Activated T-helper 1 cell treated with anti-CD3 and anti-CD28 coated beads, Interleukin-2, amount 50 U/mL, for 16 hours (primary cell): ENCODE results near the gene RDH12.

ENCODE experiments used
- DNase-seq, 2 donors: peaks; one replicate each; pipeline ENCODE4 v3.0.0-alpha.2; 2020; ENCODE audit warnings: low read depth in 1 of 2, low spot score in 1 of 2

RDH12 gene

DNA sequence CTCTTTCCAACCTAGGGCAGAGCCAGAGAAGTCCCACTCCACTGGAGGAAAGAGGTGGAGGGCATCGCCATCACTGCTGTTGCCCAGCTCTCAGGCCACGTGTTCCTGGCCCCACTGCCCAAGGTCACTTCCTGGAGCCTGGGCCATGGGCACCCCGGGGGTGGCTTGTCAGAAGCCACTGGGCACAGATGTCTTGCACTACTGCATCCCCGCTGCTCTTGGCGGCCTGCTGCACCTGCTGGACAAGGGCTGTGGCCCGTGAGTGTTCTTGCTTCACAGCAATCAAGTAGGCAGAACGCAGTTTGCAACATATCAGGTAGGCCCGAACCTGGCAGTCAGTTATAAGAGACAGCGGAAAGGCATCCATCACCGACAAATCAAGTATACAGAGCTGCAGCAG lies 46.6 kb downstream of the RDH12 start:
- DNase-seq: no peak

DNA sequence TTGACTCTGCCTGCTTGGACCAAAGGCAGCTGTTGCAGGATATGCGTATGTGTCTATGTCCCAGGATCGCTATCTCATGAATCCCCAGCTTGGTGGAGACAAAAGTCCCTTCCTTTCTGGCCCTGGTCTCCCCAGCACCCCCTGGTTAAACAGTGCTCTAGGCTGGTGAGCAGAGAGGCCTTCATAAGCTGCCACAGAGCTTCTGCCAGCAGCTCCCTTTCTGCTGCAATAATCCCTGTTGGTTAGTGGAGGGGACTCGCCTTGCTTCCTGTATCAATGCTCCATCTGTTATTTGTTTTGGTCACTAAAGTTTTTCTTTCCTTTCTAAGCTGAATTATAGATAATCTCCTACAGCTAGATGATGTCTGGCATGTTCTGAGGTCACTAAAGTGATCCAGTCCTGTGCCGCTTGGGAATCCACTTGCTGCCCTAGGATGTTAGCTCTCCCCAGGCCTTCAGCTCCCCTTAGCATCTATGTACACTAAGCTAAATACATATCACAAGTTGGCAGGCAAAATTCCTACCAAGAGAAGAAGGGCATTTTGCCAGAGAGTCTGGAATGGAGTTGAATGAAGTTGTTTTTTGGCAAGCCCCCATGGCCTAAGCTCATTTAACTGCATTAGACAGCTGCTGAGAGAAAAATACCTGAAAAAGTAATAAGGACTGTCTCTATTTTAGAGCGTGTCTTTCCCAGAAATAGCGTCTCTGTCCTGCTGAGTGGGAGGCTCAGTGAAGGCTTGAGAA lies 47.8 kb downstream of the RDH12 start:
- DNase-seq: no peak

DNA sequence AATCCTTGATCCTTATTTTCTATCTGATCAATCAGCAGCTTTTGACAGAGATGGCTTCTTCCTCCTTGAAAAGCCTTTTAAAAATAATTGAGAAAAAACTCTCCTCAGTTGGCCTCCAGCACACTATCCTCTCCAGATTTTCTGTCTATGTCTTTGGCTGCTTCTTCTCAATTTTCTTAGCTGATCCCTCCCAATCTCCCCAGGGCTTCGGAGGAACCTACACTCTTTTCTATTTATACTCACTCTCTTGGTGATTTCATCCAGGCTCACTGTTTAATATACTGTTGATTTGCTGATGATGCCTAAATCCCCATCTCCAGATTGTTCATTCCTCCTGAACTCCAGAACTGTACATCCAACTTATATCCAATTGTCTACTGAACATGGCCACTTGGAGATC lies 54.8 kb downstream of the RDH12 start:
- no peak for DNase-seq

DNA sequence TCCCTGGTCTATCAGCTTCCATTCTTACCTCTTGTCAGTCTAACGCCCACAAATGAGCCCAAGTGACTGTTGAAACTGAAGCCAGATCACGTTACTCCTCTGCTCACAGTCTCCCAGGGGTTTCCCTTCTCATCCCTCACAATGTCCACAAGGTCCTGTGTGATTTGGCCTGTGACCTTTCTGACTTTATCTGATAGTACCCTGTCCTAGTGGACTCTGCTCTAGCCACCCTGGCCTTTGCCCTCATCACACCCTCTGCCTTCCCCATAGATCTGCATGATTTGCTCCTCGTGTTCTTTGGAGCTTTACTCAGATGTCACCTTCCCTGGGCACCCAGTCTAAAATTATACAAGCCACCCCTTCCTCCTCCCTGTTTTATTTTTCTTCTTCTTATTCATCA lies 55.5 kb downstream of the RDH12 start:
- no peak for DNase-seq

DNA sequence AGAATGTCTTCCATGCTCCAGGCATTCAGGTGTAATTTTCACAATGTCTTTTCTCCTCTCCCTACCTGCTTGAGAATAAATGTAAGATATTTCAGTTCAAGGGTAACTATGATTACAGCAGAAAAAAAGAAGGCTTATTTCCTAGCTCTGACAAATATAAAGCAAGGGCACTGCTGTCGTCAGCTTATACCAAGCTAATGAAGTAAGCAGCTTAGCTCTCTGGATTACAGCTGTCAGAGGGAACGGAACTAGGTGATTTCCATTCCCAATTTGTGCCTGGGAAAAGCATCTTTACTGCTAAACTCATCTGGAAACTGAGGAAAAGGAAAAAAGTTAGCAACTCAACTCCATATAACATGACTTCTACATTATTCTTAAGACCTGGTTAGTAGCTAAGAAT lies 58.2 kb downstream of the RDH12 start:
- DNase-seq: no peak

- no peak for DNase-seq
Measured at GRCh38 chr14:67762051-67762450, 60.4 kb downstream of the RDH12 start.

GRCh38 chr14:67763158-67763822 lies 61.6 kb downstream of the RDH12 start:
- no peak for DNase-seq

DNA sequence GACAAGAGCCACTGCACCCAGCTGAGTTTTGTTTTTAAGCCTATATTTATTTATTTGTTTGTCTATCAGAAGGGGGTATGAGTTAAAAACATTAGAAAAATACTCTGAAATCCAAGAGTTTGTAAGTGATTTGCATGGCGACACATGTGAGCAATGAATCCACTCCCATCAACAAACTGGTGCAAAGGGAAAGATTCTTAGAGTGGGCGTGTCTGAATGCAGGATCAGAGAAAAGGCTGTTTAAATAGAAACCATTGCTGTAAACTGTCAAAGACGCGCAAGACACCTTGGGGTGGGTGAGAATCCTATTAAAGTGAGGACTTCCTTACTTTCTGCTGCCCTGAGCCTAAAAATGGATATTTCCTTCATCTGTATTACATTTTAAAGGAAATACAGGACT lies 62.8 kb downstream of the RDH12 start:
- no peak for DNase-seq

- no peak for DNase-seq
Measured at GRCh38 chr14:67765192-67765834, 63.6 kb downstream of the RDH12 start.

DNA sequence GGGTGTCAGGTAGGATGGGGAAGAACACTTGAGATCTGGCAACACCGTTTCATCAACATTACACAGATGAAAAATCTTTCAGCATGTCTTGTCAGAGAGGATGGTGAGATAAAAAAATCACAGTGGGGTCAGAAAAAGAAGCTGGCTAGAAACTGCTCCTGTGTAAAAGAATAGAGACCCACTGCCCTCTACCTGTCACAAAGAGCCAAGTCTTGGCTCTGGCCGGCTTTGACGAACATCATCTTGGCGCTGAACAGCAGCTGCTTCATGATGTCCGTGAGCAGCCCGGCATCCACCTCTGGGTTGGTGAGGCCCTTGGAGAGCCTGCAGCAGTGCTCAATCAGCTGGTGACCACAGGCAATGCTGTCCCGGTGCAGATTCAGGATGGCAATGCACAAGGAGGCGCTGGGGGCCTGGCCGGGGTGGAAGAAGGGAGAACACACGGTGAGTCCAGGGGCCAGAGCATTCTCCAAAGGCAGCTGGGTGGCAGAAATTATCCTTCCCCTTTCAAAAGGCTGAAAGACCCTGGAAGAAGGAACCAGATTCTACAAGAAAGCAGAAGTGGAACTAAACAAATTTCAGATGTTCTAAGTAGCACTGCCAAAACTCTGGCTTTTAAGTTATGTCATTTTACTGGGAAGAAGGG lies 64.5 kb downstream of the RDH12 start:
- no peak for DNase-seq

GRCh38 chr14:67768219-67768618 lies 66.5 kb downstream of the RDH12 start:
- DNase-seq: no peak

- DNase-seq: no peak
Measured at GRCh38 chr14:67773844-67774377, 72.2 kb downstream of the RDH12 start.

- no peak for DNase-seq
Measured at GRCh38 chr14:67776653-67777322, 75.1 kb downstream of the RDH12 start.

GRCh38 chr14:67778792-67779191 lies 77.1 kb downstream of the RDH12 start:
- DNase-seq: no peak

- DNase-seq: no peak
Measured at GRCh38 chr14:67782090-67782489, 80.4 kb downstream of the RDH12 start.
